SK-N-SH (cell line): ENCODE data around the gene RASGRF1. TPM values are rescaled to one million over a fixed set of nuclear protein-coding genes. Genes with fewer than 3 reads are reported as not detected.

Experiments used
- CTCF ChIA-PET: fragments of 300-600, 350-600 bp; formaldehyde crosslinking; extraction: SDS; loops from one replicate; lab custom pipeline; 2021; lab: Yijun Ruan, JAX
- POLR2A ChIA-PET: fragments of 350-600 bp; sonication (Branson Sonifier 250); formaldehyde crosslinking; extraction: SDS; loops from one replicate; lab custom pipeline; 2020; ENCODE audit warnings: antibody characterized with exemption, inconsistent platforms; lab: Yijun Ruan, JAX
- DNase-seq: peaks from one replicate; pipeline ENCODE4 v3.0.0; 2012
- H2AFZ ChIP-seq: fragments of 200-600 bp; sonication (generic); 2 replicates; pipeline ENCODE4 v1.8.1; 2016; ENCODE audit warnings: antibody characterized with exemption, mild to moderate bottlenecking, low read depth
- H3F3A ChIP-seq: fragments of 200-600 bp; sonication (generic); replicated peaks from 2 replicates; pipeline ENCODE3; 2016; ENCODE audit warnings: antibody characterized with exemption, mild to moderate bottlenecking; ENCODE audit not compliant: insufficient read depth
- H3K27ac ChIP-seq, 2 experiments: fragments of 200-500 bp in 1 of 2; fragments of 200-600 bp in 1 of 2; sonication (Bioruptor generic) in 1 of 2; sonication (generic), shearing (Covaris generic) in 1 of 2; 2 replicates each; pipeline versions ENCODE4 v1.5.1 to v1.6.1; 2014 to 2016; ENCODE audit warnings: low read depth in 2 of 2, inconsistent platforms in 1 of 2, low read length in 1 of 2, mild to moderate bottlenecking in 1 of 2, mixed read lengths in 1 of 2
- H3K27me3 ChIP-seq: fragments of 200-600 bp; sonication (generic), shearing (Covaris generic); 2 replicates; pipeline ENCODE4 v1.6.1; 2016; ENCODE audit warnings: mixed run types; ENCODE audit not compliant: insufficient read depth
- H3K36me3 ChIP-seq, 2 experiments: fragments of 200-500 bp in 1 of 2; fragments of 200-600 bp in 1 of 2; sonication (Bioruptor generic) in 1 of 2; sonication (generic) in 1 of 2; replicated peaks in 1 of 2; 2 replicates each; pipeline versions ENCODE3 to v1.5.1; 2014 to 2016; ENCODE audit warnings: low read length in 1 of 2, mild to moderate bottlenecking in 1 of 2; ENCODE audit not compliant: insufficient read depth in 2 of 2, control insufficient read depth in 1 of 2
- H3K4me1 ChIP-seq, 2 experiments: fragments of 200-500 bp in 1 of 2; fragments of 200-600 bp in 1 of 2; sonication (Bioruptor generic) in 1 of 2; sonication (generic), shearing (Covaris generic) in 1 of 2; 2 replicates each; pipeline versions ENCODE4 v1.5.1 to v1.6.1; 2014 to 2016; ENCODE audit warnings: low read depth in 1 of 2, low read length in 1 of 2, mixed run types in 1 of 2; ENCODE audit not compliant: insufficient read depth in 2 of 2, control insufficient read depth in 1 of 2
- H3K4me2 ChIP-seq: fragments of 200-600 bp; sonication (generic), shearing (Covaris generic); 2 replicates; pipeline ENCODE4 v1.6.1; 2017; ENCODE audit warnings: mixed run types
- H3K4me3 ChIP-seq, 2 experiments: fragments of 200-500 bp in 1 of 2; fragments of 200-600 bp in 1 of 2; sonication (Bioruptor generic) in 1 of 2; sonication (generic), shearing (Covaris generic) in 1 of 2; 2 replicates each; pipeline versions ENCODE4 v1.5.1 to v1.8.1; 2014 to 2016; ENCODE audit warnings: low read depth in 2 of 2, inconsistent platforms in 1 of 2, low read length in 1 of 2, mild to moderate bottlenecking in 1 of 2, mixed read lengths in 1 of 2, moderate library complexity in 1 of 2
- H3K79me2 ChIP-seq: fragments of 200-600 bp; sonication (generic); 2 replicates; pipeline ENCODE4 v1.8.1; 2017; ENCODE audit warnings: mild to moderate bottlenecking; ENCODE audit not compliant: insufficient read depth
- H3K9ac ChIP-seq: fragments of 200-600 bp; sonication (generic); 2 replicates; pipeline ENCODE4 v1.6.1; 2017; ENCODE audit warnings: mixed run types
- H3K9me2 ChIP-seq: fragments of 200-600 bp; sonication (generic); 2 replicates; pipeline ENCODE4 v1.6.1; 2017; ENCODE audit warnings: mixed run types
- H3K9me3 ChIP-seq: fragments of 200-600 bp; sonication (generic); 2 replicates; pipeline ENCODE4 v1.6.1; 2017; ENCODE audit warnings: mixed run types, mild to moderate bottlenecking, moderate library complexity
- H4K20me1 ChIP-seq: fragments of 200-600 bp; sonication (generic); 2 replicates; pipeline ENCODE4 v1.6.1; 2017; ENCODE audit warnings: mild to moderate bottlenecking, mixed run types; ENCODE audit not compliant: insufficient read depth
- CHD2 ChIP-seq: fragments of 150-350 bp; IDR thresholded peaks from 2 replicates; pipeline ENCODE4 v1.6.1; 2018; ENCODE audit warnings: low read length; ENCODE audit not compliant: partially characterized antibody
- ELF1 ChIP-seq: IDR thresholded peaks from 2 replicates; pipeline ENCODE4 v1.4.0; 2012
- REST ChIP-seq: IDR thresholded peaks from 2 replicates; pipeline ENCODE4 v1.6.1; 2012; ENCODE audit warnings: mild to moderate bottlenecking, low read depth, low read length, moderate library complexity
- RFX5 ChIP-seq: IDR thresholded peaks from 2 replicates; pipeline ENCODE4 v1.6.1; 2012; ENCODE audit warnings: mild to moderate bottlenecking, improper control_type of control experiment, low read length
- TCF12 ChIP-seq: IDR thresholded peaks from 2 replicates; pipeline ENCODE4 v1.4.0; 2012
- USF1 ChIP-seq: IDR thresholded peaks from 2 replicates; pipeline ENCODE4 v1.4.0; 2012; ENCODE audit warnings: low read depth, borderline replicate concordance
- WGBS: methylation state at CpG from one replicate; pipeline ENCODE4 v1.1.6; 2017; ENCODE audit warnings: low lambda C conversion rate; 5-methylcytosine and 5-hydroxymethylcytosine counted together
- polyA plus RNA-seq, 3 experiments: library from polyadenylated mRNA; depleted of rRNA; stranded (reverse); fragments of >200 nt; gene quantifications; 2 replicates each; pipeline ENCODE4 v1.2.3, GENCODE V29; 2012
- TF ChIP-seq, protein P1 (sequence below): IDR thresholded peaks from 2 replicates; pipeline ENCODE4; 2012

The RASGRF1 gene
- polyA plus RNA-seq, 1 of the 3 experiments (the other 2 are of a cell fraction) = 0.10 TPM

DNA sequence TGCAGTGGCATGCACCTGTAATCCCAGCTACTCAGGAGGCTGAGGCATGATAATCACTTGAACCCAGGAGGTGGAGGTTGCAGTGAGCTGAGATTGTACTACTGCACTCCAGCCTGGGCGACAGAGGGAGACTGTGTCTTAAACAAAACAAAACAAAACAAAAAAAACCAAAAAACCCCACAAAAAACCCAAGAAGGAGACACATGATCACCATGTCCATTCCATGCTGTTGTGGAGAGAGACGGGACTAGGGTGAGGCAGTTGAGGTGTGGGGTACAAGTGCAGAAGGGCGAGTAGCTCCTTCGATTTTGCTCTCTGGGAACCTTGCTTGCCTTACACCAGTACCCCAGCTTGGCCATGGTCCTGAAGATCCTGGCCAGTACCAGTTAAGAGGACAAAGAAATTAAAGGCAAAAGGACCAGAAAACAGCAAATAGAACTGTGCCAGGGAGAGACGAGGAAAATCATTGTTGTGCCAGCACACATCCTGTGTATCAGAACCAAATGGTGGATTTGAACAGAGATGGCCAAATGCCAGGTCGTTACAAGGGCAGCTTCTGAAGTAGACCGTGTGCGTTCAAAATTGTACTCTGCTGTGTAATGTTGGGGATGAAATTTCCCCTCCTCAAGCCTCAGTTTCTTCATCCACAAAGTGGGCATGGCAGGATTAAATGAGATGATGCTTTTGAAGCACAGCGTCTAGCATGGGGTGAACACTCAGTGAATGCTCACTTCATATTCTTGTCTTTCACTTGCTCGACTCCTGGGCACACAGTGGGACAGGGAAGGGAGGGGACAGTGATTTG, 102.8 kb downstream of the RASGRF1 start (continued):
- no peak for TF ChIP-seq REST
- no peak for TF ChIP-seq RFX5

GRCh38 chr15:78985859-78986475, 104.6 kb downstream of the RASGRF1 start:
- H3K4me1 ChIP-seq = peaks cover 0 to 6% of the 10 kb centered on the region in 2 experiments; a peak in 2 of 4 replicates
- peaks cover 6% of the 10 kb centered on the region for H3F3A ChIP-seq
- 76% methylated on average over 6 of the region's 6 CpGs for WGBS
- H3K4me3 ChIP-seq = no peak overlapping the region
- H3K9me3 ChIP-seq = no peaks in the 10 kb centered on the region
- ChIA-PET CTCF (interaction anchor here (0.6 to 1.2 kb wide), 2 partner anchors 11 to 204 kb away, joined by 3 to 4 read pairs; no protein-coding TSS in a partner anchor), POLR2A (interaction anchor here (0.7 kb wide), 1 partner anchor 71 kb away, joined by 5 read pairs; no protein-coding TSS in a partner anchor)
- H3K9ac ChIP-seq = no peak overlapping the region
- no peak overlapping the region for H3K4me2 ChIP-seq
- no peak for DNase-seq
- H2AFZ ChIP-seq = no peak overlapping the region
- no peaks in the 10 kb centered on the region for H3K36me3 ChIP-seq
- H3K9me2 ChIP-seq = no peaks in the 10 kb centered on the region
- no peak overlapping the region for H3K27ac ChIP-seq
- no peaks in the 10 kb centered on the region for H3K27me3 ChIP-seq
- no peaks in the 10 kb centered on the region for H4K20me1 ChIP-seq
- TF ChIP-seq ELF1 (no peak), TCF12 (no peak), CHD2 (no peak), USF1 (no peak)
- TF ChIP-seq, protein P1, sequence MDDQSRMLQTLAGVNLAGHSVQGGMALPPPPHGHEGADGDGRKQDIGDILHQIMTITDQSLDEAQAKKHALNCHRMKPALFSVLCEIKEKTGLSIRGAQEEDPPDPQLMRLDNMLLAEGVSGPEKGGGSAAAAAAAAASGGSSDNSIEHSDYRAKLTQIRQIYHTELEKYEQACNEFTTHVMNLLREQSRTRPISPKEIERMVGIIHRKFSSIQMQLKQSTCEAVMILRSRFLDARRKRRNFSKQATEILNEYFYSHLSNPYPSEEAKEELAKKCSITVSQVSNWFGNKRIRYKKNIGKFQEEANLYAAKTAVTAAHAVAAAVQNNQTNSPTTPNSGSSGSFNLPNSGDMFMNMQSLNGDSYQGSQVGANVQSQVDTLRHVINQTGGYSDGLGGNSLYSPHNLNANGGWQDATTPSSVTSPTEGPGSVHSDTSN = no peak
- TF ChIP-seq, all 33 proteins: peak for 0
- H3K79me2 ChIP-seq = no peaks in the 10 kb centered on the region
